Neuron (in vitro differentiated cells): ENCODE results near the gene IPO8.

Source experiments
- H2AFZ ChIP-seq: one replicate; pipeline ENCODE4 v1.6.1; 2013; ENCODE audit warnings: low read depth, mild to moderate bottlenecking, inconsistent platforms, low read length, moderate library complexity
- H3K27me3 ChIP-seq: one replicate; pipeline ENCODE4 v1.6.1; 2013; ENCODE audit warnings: low read length; ENCODE audit not compliant: insufficient read depth
- H3K36me3 ChIP-seq: one replicate; pipeline ENCODE4 v1.6.1; 2013; ENCODE audit warnings: low read length; ENCODE audit not compliant: insufficient read depth
- H3K4me1 ChIP-seq: one replicate; pipeline ENCODE4 v1.6.1; 2013; ENCODE audit warnings: low read length; ENCODE audit not compliant: insufficient read depth
- H3K4me3 ChIP-seq: 2 replicates; pipeline ENCODE4 v1.5.1; 2013; ENCODE audit warnings: mild to moderate bottlenecking, low read length, moderate library complexity
- H3K9me3 ChIP-seq: one replicate; pipeline ENCODE4 v1.6.1; 2013; ENCODE audit warnings: low read length

IPO8 gene

GRCh38 chr12:30695199-30696102 lies at the start of gene IPO8:
Gene IPO8 (minus strand): TSS chr12:30695869. CDS start chr12:30695647, 222 bp downstream.
- Histone ChIP-seq H3K4me1 (peaks cover 11% of the 10 kb centered on the region), H3K36me3 (no peaks in the 10 kb centered on the region), H3K27me3 (no peaks in the 10 kb centered on the region), H3K9me3 (no peaks in the 10 kb centered on the region), H3K4me3 (peak within 1 kb of the TSS; percentile 98), H2AFZ (peak within 1 kb of the TSS; percentile 78)

- H3K27me3 ChIP-seq, result no peaks in the 10 kb centered on the region
- peaks cover 10% of the 10 kb centered on the region for H3K36me3 ChIP-seq
- no peaks in the 10 kb centered on the region for H3K4me1 ChIP-seq
- H2AFZ ChIP-seq, result no peak overlapping the region
- H3K4me3 ChIP-seq, result no peak overlapping the region
- no peaks in the 10 kb centered on the region for H3K9me3 ChIP-seq
Measured at GRCh38 chr12:30744321-30744720, 48.7 kb upstream of the IPO8 start.

- Histone ChIP-seq H2AFZ (no peak overlapping the region), H3K4me1 (no peaks in the 10 kb centered on the region), H3K27me3 (no peaks in the 10 kb centered on the region), H3K9me3 (peaks cover 3% of the 10 kb centered on the region), H3K36me3 (peaks cover 8% of the 10 kb centered on the region), H3K4me3 (no peak overlapping the region)
Measured at GRCh38 chr12:30740274-30740673, 44.6 kb upstream of the IPO8 start.

GRCh38 chr12:30739020-30739419 lies 43.4 kb upstream of the IPO8 start:
- H2AFZ ChIP-seq, result no peak overlapping the region
- no peak overlapping the region for H3K4me3 ChIP-seq
- H3K27me3 ChIP-seq, result no peaks in the 10 kb centered on the region
- H3K9me3 ChIP-seq, result peaks cover 3% of the 10 kb centered on the region
- peaks cover 8% of the 10 kb centered on the region for H3K36me3 ChIP-seq
- H3K4me1 ChIP-seq, result peaks cover 4% of the 10 kb centered on the region

GRCh38 chr12:30732954-30733637 lies 37.4 kb upstream of the IPO8 start:
- Histone ChIP-seq H3K27me3 (no peaks in the 10 kb centered on the region), H2AFZ (no peak overlapping the region), H3K4me1 (peaks cover 8% of the 10 kb centered on the region), H3K36me3 (peaks cover 8% of the 10 kb centered on the region), H3K9me3 (no peaks in the 10 kb centered on the region), H3K4me3 (no peak overlapping the region)

GRCh38 chr12:30730011-30730410 lies 34.3 kb upstream of the IPO8 start:
- peaks cover 13% of the 10 kb centered on the region for H3K36me3 ChIP-seq
- H3K4me1 ChIP-seq, result peaks cover 7% of the 10 kb centered on the region
- no peaks in the 10 kb centered on the region for H3K9me3 ChIP-seq
- no peak overlapping the region for H3K4me3 ChIP-seq
- no peaks in the 10 kb centered on the region for H3K27me3 ChIP-seq
- no peak overlapping the region for H2AFZ ChIP-seq

- H3K36me3 ChIP-seq, result peaks cover 13% of the 10 kb centered on the region
Measured at GRCh38 chr12:30729547-30729946, 33.9 kb upstream of the IPO8 start.

GRCh38 chr12:30726647-30727046 lies 31.0 kb upstream of the IPO8 start:
- Histone ChIP-seq H3K4me3 (no peak overlapping the region), H3K27me3 (no peaks in the 10 kb centered on the region), H2AFZ (no peak overlapping the region), H3K36me3 (peaks cover 18% of the 10 kb centered on the region), H3K4me1 (no peaks in the 10 kb centered on the region), H3K9me3 (no peaks in the 10 kb centered on the region)

More at GRCh38 chr12:30729547-30729946, 33.9 kb upstream of the IPO8 start:
- H3K4me1 ChIP-seq, result peaks cover 3% of the 10 kb centered on the region
- no peak overlapping the region for H2AFZ ChIP-seq
- no peak overlapping the region for H3K4me3 ChIP-seq
- H3K9me3 ChIP-seq, result no peaks in the 10 kb centered on the region
- H3K27me3 ChIP-seq, result no peaks in the 10 kb centered on the region

- Histone ChIP-seq H2AFZ (no peak overlapping the region), H3K4me3 (no peak overlapping the region), H3K9me3 (no peaks in the 10 kb centered on the region), H3K4me1 (no peaks in the 10 kb centered on the region), H3K36me3 (peaks cover 18% of the 10 kb centered on the region), H3K27me3 (no peaks in the 10 kb centered on the region)
Measured at GRCh38 chr12:30725739-30726138, 30.1 kb upstream of the IPO8 start.

GRCh38 chr12:30719060-30719459 lies 23.4 kb upstream of the IPO8 start:
- Histone ChIP-seq H3K4me3 (no peak overlapping the region), H3K4me1 (no peaks in the 10 kb centered on the region), H3K36me3 (peaks cover 40% of the 10 kb centered on the region), H3K27me3 (no peaks in the 10 kb centered on the region), H3K9me3 (no peaks in the 10 kb centered on the region), H2AFZ (no peak overlapping the region)

GRCh38 chr12:30707613-30708342 lies 12.1 kb upstream of the IPO8 start:
- Histone ChIP-seq H3K4me1 (no peaks in the 10 kb centered on the region), H2AFZ (no peak overlapping the region), H3K9me3 (no peaks in the 10 kb centered on the region), H3K4me3 (no peak overlapping the region), H3K36me3 (peaks cover 23% of the 10 kb centered on the region), H3K27me3 (no peaks in the 10 kb centered on the region)

GRCh38 chr12:30706476-30706875 lies 10.8 kb upstream of the IPO8 start:
- H3K4me1 ChIP-seq, result no peaks in the 10 kb centered on the region

GRCh38 chr12:30701056-30701455 lies 5.4 kb upstream of the IPO8 start:
- Histone ChIP-seq H3K27me3 (no peaks in the 10 kb centered on the region), H2AFZ (no peak overlapping the region), H3K36me3 (no peaks in the 10 kb centered on the region), H3K4me1 (no peaks in the 10 kb centered on the region), H3K9me3 (no peaks in the 10 kb centered on the region), H3K4me3 (no peak overlapping the region)

More at GRCh38 chr12:30706476-30706875, 10.8 kb upstream of the IPO8 start:
- Histone ChIP-seq H3K36me3 (peaks cover 20% of the 10 kb centered on the region), H2AFZ (no peak overlapping the region), H3K9me3 (no peaks in the 10 kb centered on the region), H3K27me3 (no peaks in the 10 kb centered on the region), H3K4me3 (no peak overlapping the region)
